Astrocyte of the hippocampus (primary cell): ENCODE results near the gene MMP24OS.
"Not testable (repeated sequence)": the region's sequence is repeated elsewhere in the genome, so short reads cannot be mapped to it uniquely, and the experiment has no call there.

Source experiments
- DNase-seq: peaks from one replicate; pipeline ENCODE4 v3.0.0; 2011; ENCODE audit warnings: low read depth, low spot score

The MMP24OS gene

GRCh38 chr20:35252598-35252997 lies 25.3 kb downstream of the MMP24OS start:
- DNase-seq, result not testable (repeated sequence)

DNA sequence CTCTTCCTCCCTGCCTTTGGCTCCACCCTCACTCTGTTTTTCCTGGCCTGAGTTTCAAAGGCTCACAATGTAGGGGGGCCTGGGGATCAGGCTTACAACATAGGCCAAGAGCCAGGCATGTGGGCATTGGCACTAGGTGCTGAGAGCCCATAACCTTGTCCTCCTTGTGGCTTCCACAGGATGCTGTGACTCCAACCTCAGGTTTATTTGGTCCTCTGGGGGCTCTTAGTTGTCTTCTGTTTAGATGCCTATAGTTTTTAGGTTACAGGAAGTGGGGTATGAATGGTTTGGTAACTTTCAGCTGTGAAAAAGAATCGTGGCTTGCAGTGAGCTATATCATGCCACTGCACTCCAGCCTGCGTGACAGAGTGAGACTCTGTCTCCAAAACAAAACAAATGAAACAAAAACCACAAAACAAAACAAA lies 25.9 kb downstream of the MMP24OS start:
- DNase-seq, result no peak

GRCh38 chr20:35251613-35251940 lies 26.3 kb downstream of the MMP24OS start:
- no peak for DNase-seq

- no peak for DNase-seq
These were observed 29.1 kb downstream of the MMP24OS start for GRCh38 chr20:35248641-35249475.

DNA sequence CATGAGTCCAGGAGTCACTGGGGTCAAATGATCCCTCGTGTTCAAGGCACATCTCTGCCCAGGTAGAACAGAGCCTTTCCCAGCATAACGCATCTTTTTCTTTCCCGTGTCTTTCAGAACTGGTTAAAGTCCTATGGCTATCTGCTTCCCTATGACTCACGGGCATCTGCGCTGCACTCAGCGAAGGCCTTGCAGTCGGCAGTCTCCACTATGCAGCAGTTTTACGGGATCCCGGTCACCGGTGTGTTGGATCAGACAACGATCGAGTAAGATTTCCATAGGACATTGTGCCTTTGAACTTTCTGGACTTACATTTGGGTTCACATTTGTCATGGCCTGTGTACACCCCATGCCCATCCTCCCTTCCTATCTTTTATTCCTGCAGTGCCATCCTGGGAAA lies 31.2 kb downstream of the MMP24OS start:
- DNase-seq, result no peak

- DNase-seq, result no peak
These were observed 33.9 kb downstream of the MMP24OS start for GRCh38 chr20:35243986-35244385.

- no peak for DNase-seq
These were observed 34.6 kb downstream of the MMP24OS start for GRCh38 chr20:35243317-35243716.

GRCh38 chr20:35240811-35241293 lies 37.1 kb downstream of the MMP24OS start:
- DNase-seq, result no peak

DNA sequence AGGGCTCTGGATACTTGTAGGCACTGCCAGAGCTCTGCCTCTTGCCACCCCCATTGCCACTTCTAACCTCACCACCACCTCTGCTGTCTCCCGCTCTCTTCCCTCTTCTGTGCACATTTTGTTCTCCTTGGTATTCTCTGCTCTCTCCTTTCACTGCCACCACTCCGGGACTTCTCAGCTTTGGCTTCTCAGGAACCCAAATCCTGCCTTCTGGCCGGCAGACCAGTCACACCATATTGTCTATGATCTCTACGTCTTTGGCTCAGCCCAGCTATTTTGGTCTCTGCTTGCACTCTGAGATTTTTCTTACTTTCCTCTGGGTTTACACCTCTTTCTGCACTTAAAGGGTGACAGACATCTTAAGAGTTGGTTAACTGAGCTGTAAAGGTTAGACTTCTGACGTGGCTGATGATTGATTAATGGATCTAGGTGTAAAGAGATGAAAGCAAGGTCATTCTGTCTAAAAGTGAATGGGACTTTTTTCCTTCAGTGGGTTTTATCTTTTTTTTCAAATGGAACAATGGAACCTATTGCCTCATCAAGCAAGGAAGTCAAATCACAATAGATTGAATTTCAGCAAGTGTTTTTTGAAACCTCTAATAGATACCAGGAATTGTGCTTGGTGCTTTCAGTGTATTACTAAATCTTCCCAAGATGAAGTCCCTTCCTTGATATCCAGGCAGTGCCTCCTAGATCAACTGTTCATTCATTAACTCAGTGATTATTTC lies 37.7 kb downstream of the MMP24OS start:
- DNase-seq, result no peak

DNA sequence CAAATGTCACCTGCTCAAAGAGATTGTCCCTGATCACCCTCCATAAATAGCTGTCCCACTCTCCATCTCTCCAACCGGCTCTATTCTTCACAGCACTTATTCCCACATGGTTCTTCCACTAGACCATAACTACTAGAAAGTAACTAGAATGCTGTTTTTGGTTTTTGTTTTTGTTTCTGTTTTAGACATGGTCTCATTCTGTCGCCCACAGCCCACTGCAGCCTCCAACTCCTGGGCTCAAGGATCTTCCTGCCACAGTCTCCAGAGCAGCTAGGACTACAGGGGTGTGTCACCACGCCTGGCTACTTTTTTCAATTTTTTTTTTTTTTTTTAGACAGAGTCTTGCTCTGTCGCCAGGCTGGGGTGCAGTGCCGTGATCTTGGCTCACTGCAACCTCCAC lies 39.2 kb downstream of the MMP24OS start:
- DNase-seq, result no peak

DNA sequence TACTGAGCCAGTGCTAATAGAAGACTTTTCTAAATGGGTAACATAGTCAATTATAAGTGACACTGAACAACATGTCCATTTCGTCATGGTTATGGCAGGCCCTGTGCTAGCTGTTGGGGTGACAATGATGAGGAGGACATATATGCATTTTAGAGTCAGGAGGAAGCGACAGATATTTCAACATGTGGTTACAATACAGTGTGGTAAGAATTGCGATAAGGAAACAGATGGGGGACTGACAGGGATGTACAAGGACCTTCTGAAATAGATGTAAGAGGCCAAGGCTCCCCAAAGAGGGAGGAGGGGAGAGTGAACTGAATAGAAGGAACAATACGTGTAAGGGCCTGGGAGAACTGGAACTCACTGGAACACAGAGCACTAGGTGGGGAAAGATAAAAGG lies 39.8 kb downstream of the MMP24OS start:
- DNase-seq, result no peak

GRCh38 chr20:35237486-35237885 lies 40.4 kb downstream of the MMP24OS start:
- no peak for DNase-seq

DNA sequence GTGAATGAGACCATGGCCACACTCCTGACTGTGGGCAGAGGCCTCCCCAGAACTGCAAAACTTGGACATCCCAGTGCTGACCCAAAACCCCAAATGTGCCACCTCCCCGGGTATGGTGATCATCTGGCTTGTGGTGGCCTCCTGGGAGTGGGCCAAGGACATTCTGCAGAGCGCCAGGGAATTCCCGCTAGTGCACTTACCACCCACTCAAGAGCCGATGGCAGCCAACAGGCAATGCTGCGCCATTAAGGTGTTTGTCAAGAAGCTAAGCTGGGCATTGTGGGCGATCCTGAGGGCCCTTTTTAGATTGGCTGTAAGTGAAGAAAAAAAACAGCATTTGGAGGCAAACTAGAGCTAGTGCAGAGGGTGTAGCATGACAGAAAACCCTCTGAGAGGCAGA lies 42.0 kb downstream of the MMP24OS start:
- no peak for DNase-seq

DNA sequence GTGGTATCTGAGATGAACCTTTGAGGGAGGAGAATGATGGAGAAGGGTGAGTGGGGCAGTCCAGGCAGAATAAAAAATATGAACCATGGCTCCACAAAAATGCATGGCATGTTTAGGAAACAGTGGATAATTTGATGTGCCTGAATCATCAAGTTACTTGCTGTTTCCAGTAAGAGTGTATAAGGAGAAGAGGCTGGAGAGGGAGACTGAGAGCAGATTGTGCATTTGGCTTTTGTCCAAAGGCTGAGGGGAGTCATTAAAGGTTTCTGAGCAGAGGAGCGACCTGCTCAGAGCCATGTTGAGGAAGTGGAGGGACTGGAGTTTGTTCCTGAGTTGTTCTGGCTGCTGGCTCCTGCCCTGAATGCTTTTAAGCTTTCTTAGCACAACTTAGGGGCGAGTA lies 45.3 kb downstream of the MMP24OS start:
- DNase-seq, result peak; percentile 84

GRCh38 chr20:35226884-35227681 lies 50.8 kb downstream of the MMP24OS start:
- DNase-seq, result peak; percentile 86
